Stimulated activated memory B cell treated with anti-CD40 and anti-IgM and Interleukin-4, amounts not matched to agents 10 μg/mL and 1 μg/mL and 100 μg/mL, for 72 hours (primary cell): Measurements from ENCODE around the gene SMARCA4.

Experiments
- ATAC-seq: fragments of 150-1000 bp; cut with Tn5 transposase; 2 replicates; pipeline ENCODE4 v1.10.0; 2021
- H3K27ac Mint-ChIP-seq: one replicate; pipeline ENCODE4 v1.8.0; 2022; ENCODE audit warnings: mild to moderate bottlenecking, mixed read lengths
- H3K27me3 Mint-ChIP-seq: one replicate; pipeline ENCODE4 v1.8.0; 2022; ENCODE audit warnings: mixed read lengths
- H3K36me3 Mint-ChIP-seq: one replicate; pipeline ENCODE4 v1.8.0; 2022; ENCODE audit warnings: mixed read lengths
- H3K4me1 Mint-ChIP-seq: one replicate; pipeline ENCODE4 v1.8.0; 2022; ENCODE audit warnings: mixed read lengths
- H3K4me3 Mint-ChIP-seq: one replicate; pipeline ENCODE4 v1.8.0; 2022; ENCODE audit warnings: mild to moderate bottlenecking, moderate library complexity, mixed read lengths
- H3K9me3 Mint-ChIP-seq: one replicate; pipeline ENCODE4 v1.8.0; 2022; ENCODE audit warnings: mixed read lengths

Gene SMARCA4

DNA sequence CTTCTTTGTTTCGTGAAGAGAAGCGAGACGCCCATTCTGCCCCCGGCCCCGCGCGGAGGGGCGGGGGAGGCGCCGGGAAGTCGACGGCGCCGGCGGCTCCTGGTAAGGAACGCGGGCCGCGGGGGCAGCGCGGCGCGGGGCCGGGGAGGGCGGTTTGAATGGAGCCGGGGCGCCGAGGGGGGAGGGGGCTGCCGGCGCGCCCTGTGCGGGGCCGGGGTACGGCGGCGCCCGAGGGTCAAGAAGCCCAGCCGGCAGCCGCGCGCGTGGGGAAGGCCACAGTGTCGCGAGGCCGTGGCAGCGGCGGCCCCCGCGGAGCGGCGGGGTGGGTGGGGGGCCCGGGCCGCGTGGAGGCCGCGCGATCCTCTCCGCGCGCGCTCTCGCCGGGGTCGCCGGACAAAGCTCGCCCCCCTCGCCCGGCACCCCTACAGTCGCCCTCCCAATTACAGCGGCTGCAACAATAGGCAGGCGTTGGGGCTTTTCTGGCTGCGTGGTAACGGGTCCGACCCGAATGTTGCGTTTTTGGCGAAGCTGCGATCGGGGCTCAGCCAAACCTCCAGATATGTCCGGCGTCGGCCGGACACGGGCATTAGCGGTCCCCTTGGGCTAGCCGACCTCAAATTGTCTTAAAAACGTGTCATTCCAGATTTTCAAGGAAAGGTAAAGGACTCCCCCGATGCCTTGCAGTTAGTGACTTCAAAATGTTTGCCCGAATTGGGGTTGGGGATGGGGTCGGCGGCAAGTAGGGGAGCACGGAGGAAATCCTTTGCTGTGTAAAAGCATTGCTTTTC lies 437 bp downstream of the SMARCA4 start:
- H3K9me3 Mint-ChIP-seq, result no peaks in the 10 kb centered on the region
- peaks cover 5% of the 10 kb centered on the region for H3K36me3 Mint-ChIP-seq
- H3K27me3 Mint-ChIP-seq, result no peaks in the 10 kb centered on the region
- peak overlapping the region; percentile 90 for H3K4me3 Mint-ChIP-seq
- H3K4me1 Mint-ChIP-seq, result peaks cover 49% of the 10 kb centered on the region
- peak; percentile 73 for ATAC-seq
- peak overlapping the region; percentile 95 for H3K27ac Mint-ChIP-seq

DNA sequence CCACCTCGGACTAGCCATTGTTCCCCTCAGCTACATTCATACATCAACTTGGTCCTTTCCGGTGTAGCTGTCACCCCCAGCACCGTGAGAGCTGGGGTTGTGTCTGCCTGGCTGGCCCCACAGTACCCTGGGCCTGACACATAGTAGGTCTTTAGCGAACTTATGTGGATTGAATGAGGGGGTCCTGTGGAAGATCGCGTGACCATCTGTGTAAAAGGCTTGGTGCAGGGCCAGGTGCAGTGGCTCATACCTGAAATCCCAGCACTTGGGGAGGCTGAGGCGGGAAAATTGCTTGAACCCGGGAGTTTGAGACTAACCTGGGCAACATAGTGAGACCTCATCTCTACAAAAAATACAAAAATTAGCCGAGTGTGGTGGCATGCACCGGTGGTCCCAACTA lies 2.0 kb downstream of the SMARCA4 start:
- H3K4me1 Mint-ChIP-seq, result peaks cover 58% of the 10 kb centered on the region
- peaks cover 5% of the 10 kb centered on the region for H3K36me3 Mint-ChIP-seq
- H3K9me3 Mint-ChIP-seq, result no peaks in the 10 kb centered on the region
- ATAC-seq, result no peak
- no peak overlapping the region for H3K27ac Mint-ChIP-seq
- no peaks in the 10 kb centered on the region for H3K27me3 Mint-ChIP-seq
- H3K4me3 Mint-ChIP-seq, result peak overlapping the region; percentile 90

DNA sequence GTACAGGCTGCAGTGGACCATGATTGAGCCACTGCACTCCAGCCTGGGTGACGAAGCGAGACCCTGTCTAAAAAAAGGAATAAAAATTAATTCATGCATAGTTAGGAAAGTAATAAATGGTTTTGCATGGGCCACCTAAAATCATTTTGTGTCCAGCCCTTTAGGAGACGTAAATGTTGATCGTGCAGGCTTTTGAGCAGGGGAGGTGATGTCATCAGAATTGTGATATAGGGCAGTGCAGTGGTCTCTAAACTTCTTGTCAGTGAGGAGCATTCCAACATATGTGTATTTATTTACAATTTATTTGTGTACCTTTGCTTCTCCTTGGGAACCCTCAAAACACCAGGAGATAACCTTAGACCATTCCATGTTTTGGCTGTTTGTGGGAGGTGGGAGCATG lies 3.0 kb downstream of the SMARCA4 start:
- ATAC-seq, result no peak
- Mint-ChIP-seq H3K9me3 (no peaks in the 10 kb centered on the region), H3K4me1 (peaks cover 68% of the 10 kb centered on the region), H3K27me3 (no peaks in the 10 kb centered on the region), H3K4me3 (no peak overlapping the region), H3K36me3 (peaks cover 5% of the 10 kb centered on the region), H3K27ac (peak overlapping the region; percentile 64)

DNA sequence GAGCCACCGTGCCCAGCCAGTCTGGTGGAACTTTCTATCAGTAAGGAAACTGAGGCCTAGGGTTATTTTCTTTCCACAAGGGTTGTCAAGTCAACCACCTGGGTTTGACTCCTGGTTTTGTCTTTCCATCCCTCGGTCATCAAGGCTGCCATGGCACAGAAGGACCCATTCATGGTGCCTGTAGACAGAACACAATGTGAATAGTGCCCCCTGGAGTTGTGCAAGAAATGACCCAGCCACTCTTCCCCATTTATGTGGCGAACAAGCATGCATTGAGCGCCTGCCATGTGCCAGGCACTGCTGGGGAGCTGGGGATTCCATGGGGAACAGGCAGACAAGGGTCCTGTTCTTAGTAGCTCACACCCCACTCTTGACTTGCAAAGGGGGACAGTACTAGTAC lies 4.1 kb downstream of the SMARCA4 start:
- peaks cover 5% of the 10 kb centered on the region for H3K36me3 Mint-ChIP-seq
- H3K27ac Mint-ChIP-seq, result no peak overlapping the region
- ATAC-seq, result no peak
- H3K27me3 Mint-ChIP-seq, result no peaks in the 10 kb centered on the region
- H3K9me3 Mint-ChIP-seq, result no peaks in the 10 kb centered on the region
- no peak overlapping the region for H3K4me3 Mint-ChIP-seq
- H3K4me1 Mint-ChIP-seq, result peaks cover 70% of the 10 kb centered on the region

DNA sequence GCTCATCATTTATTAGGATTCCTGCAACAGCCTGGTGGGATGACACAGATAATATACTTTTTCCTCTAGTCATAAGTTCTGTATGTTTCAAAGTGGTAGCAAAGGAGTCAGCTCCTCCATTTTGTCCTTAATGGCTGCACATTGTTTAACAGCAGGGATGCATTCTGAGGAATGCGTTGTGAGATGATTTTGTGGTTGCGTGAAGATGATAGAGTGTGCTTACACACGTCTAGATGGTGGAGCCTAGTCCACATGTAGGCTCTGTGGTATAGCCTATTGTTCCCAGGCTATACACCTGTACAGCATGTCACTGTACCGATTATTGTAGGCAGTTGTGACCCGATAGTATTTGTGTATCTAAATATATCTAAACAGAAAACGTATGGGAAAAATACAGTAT lies 4.6 kb downstream of the SMARCA4 start:
- ATAC-seq, result no peak
- H3K4me3 Mint-ChIP-seq, result no peak overlapping the region
- no peaks in the 10 kb centered on the region for H3K9me3 Mint-ChIP-seq
- H3K27me3 Mint-ChIP-seq, result no peaks in the 10 kb centered on the region
- peaks cover 5% of the 10 kb centered on the region for H3K36me3 Mint-ChIP-seq
- H3K27ac Mint-ChIP-seq, result no peak overlapping the region
- H3K4me1 Mint-ChIP-seq, result peaks cover 70% of the 10 kb centered on the region

DNA sequence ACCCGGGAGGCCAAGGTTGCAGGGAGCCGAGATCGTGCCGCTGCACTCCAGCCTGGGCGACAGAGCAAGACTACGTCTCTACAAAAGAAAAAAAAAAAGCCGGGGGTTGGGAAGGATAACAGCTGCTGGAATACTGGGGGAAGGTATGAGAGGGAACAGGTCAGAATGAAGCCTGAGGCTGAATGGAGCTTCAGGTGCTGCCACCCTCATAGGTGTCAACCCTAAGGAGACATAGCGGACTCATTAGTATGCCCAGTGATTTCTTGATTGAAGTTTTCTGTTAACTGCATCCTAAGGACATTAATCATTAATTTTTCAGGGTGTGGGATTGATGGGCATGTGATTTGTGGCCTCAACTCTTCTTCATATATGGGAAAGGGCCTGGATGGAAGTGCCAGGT lies 6.0 kb downstream of the SMARCA4 start:
- H3K9me3 Mint-ChIP-seq, result no peaks in the 10 kb centered on the region
- H3K27ac Mint-ChIP-seq, result no peak overlapping the region
- no peak overlapping the region for H3K4me3 Mint-ChIP-seq
- H3K27me3 Mint-ChIP-seq, result no peaks in the 10 kb centered on the region
- H3K4me1 Mint-ChIP-seq, result peaks cover 70% of the 10 kb centered on the region
- ATAC-seq, result no peak
- peaks cover 5% of the 10 kb centered on the region for H3K36me3 Mint-ChIP-seq

DNA sequence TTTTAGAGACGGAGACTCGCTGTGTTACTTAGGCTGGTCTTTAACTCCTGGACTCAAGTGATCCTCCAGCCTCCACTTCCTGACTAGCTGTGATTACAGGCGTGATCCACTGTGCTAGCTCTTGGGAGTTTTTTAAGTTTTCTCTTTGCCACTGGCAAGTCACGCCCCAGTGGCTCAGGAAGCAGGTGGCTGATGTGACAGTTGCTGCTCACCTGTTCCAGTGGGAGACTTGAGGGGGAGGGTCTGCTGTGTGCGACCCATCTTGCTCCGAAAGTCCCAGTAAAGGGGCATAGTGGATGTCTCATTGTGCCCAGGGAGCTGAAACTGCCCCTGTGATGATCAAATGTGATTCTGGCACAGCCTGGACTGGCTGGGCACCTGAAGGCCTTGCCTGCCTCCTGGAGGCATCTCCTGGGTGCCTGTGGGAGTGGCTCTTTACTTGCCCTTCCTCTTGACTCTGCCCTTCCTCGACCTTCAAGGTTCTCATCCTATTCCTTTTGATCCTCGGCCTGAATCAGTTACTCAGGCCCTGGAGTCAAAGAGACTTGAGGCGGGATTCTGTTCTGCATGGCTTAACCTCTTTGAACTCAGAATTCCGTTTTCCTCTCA lies 7.8 kb downstream of the SMARCA4 start:
- Mint-ChIP-seq H3K9me3 (no peaks in the 10 kb centered on the region), H3K27ac (peak overlapping the region; percentile 57), H3K4me3 (peak overlapping the region; percentile 52), H3K4me1 (peaks cover 61% of the 10 kb centered on the region), H3K27me3 (no peaks in the 10 kb centered on the region), H3K36me3 (peaks cover 5% of the 10 kb centered on the region)
- peak; percentile 45 for ATAC-seq

DNA sequence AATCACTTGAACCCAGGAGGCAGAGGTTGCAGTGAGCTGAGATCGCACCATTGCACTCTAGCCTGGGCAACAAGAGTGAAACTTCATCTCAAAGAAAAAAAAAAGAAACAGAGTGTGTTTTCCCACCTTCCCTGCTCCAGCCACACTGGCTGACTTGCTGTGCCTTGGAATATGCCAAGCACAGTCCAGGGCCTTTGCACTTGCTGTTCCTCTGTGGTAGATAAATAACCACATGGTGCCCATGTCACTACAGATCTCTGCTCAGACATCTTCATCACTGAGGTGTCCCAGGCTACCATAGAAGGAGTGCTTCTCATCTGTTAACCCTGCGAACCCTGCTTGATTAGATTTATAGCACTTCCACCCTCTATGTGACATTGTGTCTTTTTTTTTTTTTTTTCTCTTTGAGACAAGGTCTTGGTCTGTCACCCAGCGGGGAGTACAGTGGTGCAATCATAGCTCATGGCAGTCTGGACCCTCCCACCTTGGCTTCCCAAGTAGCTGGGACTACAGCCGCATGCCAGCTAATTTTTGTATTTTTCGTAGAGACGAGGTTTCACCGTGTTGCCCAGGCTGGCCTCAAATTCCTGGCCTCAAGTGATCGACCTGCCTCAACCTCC lies 10.4 kb downstream of the SMARCA4 start:
- H3K36me3 Mint-ChIP-seq, result peaks cover 7% of the 10 kb centered on the region
- no peak overlapping the region for H3K27ac Mint-ChIP-seq
- H3K4me1 Mint-ChIP-seq, result peaks cover 64% of the 10 kb centered on the region
- no peak overlapping the region for H3K4me3 Mint-ChIP-seq
- no peaks in the 10 kb centered on the region for H3K9me3 Mint-ChIP-seq
- no peaks in the 10 kb centered on the region for H3K27me3 Mint-ChIP-seq
- no peak for ATAC-seq

DNA sequence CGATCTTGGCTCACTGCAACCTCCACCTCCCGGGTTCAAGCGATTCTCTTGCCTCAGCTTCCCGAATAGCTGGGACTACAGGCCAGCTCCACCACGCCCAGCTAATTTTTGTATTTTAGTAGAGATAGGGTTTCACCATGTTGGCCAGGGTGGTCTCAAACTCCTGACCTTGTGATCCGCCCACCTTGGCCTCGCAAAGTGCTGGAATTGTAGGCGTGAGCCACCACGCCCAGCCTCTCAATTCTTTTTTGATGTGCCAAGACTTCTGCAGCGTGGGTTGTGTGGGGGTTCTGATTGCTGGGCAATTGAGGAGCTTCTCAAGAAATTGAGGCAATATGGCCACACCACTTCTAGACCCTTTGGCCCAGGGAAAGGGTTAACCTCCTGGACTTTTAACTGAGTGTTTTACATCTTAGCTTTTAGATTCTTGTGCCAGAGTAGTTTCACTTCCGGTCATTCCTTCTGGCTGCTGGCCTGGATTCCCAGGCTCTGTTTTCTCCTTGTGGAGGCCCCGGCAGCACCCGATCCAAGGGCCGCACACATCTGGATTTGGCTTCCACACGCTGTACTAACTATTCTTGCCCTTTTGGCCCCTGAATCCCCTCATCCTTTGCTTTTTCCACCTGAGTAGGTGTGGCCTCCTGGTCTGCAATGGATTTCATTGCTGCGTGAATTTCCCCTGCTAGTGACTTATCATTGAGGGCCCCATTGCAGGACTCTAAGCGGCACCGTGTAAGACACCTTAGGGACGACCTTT lies 14.7 kb downstream of the SMARCA4 start:
- H3K36me3 Mint-ChIP-seq, result peaks cover 8% of the 10 kb centered on the region
- peaks cover 52% of the 10 kb centered on the region for H3K4me1 Mint-ChIP-seq
- no peak for ATAC-seq
- no peaks in the 10 kb centered on the region for H3K9me3 Mint-ChIP-seq
- no peak overlapping the region for H3K4me3 Mint-ChIP-seq
- peak overlapping the region; percentile 14 for H3K27ac Mint-ChIP-seq
- H3K27me3 Mint-ChIP-seq, result no peaks in the 10 kb centered on the region

DNA sequence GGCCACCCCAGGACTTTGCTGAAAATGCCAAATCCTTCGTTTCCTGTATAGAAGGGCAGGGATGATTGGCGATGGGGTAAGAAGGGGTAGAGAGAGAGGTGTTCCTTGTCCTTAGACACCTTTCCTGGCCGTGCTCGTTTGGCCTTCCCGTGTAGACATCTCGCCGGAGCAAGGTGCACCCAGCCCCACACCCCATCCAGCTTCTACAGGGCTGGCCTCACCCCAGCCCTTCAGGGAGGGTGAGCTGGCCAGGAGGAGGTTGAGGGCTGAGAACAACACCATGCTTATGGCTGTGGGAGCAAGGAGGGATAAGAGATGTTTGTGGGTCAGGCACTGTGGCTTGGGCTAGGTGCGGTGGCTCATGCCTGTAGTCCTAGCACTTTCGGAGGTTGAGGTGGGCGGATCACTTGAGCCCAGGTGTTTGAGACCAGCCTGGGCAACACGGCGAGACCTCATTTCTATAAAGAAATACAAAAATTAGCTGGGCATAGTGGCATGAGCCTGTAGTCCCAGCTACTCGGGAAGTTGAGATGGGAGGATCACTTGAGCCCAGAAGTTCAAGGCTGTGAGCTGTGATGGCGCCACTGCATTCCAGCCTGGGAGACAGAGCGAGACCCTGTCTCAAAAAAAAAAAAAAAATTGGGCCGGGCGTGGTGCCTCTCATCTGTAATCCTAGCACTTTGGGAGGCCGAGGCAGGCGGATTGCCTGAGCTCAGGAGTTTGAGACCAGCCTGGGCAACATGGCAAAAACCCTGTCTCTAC lies 15.5 kb downstream of the SMARCA4 start:
- Mint-ChIP-seq H3K27ac (peak overlapping the region; percentile 14), H3K36me3 (peaks cover 8% of the 10 kb centered on the region), H3K4me1 (peaks cover 52% of the 10 kb centered on the region), H3K9me3 (no peaks in the 10 kb centered on the region), H3K4me3 (no peak overlapping the region), H3K27me3 (no peaks in the 10 kb centered on the region)
- no peak for ATAC-seq

DNA sequence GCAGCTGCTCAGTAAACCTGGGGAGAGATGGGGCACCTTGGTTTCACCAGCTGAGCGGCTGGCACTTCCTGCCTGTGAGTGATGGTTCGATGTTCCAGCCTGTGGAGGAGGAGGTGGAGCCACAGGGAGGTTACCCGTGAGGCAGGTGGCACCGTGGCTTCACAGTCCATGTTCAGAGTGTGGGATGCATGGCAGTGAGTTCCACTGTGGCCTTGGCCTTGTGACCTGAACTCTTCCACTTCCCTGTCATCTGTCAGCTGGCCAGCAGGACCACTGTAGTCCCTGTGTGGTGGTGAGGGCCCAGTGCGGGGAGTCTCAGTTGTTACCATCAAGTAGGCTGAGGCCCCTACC lies 16.9 kb downstream of the SMARCA4 start:
- no peaks in the 10 kb centered on the region for H3K9me3 Mint-ChIP-seq
- no peak overlapping the region for H3K4me3 Mint-ChIP-seq
- no peak for ATAC-seq
- no peaks in the 10 kb centered on the region for H3K27me3 Mint-ChIP-seq
- peaks cover 48% of the 10 kb centered on the region for H3K4me1 Mint-ChIP-seq
- no peak overlapping the region for H3K27ac Mint-ChIP-seq
- peaks cover 8% of the 10 kb centered on the region for H3K36me3 Mint-ChIP-seq

DNA sequence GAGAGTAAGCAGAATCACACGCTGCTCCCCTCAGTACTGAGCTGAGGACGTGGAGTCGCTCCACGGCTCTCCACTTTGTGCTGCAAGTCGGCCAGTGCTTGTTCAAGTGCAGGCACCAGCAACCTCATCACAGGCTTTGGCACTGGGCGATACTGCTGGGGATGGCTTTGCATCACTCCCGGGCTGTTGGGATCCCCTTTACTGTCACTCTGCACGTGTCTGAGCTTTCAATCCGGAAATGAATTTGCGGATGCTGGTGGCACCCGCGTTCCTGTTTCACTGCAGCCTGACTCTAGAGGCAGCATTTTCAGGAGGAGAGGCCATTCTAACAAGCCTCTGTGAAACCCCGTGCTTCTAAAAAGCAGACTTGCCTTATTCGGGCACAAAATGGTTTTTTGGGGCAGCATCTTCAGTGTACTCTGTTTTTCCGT lies 19.1 kb downstream of the SMARCA4 start:
- Mint-ChIP-seq H3K4me3 (no peak overlapping the region), H3K27ac (no peak overlapping the region), H3K36me3 (peaks cover 14% of the 10 kb centered on the region), H3K9me3 (no peaks in the 10 kb centered on the region), H3K27me3 (no peaks in the 10 kb centered on the region), H3K4me1 (peaks cover 35% of the 10 kb centered on the region)
- ATAC-seq, result peak; percentile 79

DNA sequence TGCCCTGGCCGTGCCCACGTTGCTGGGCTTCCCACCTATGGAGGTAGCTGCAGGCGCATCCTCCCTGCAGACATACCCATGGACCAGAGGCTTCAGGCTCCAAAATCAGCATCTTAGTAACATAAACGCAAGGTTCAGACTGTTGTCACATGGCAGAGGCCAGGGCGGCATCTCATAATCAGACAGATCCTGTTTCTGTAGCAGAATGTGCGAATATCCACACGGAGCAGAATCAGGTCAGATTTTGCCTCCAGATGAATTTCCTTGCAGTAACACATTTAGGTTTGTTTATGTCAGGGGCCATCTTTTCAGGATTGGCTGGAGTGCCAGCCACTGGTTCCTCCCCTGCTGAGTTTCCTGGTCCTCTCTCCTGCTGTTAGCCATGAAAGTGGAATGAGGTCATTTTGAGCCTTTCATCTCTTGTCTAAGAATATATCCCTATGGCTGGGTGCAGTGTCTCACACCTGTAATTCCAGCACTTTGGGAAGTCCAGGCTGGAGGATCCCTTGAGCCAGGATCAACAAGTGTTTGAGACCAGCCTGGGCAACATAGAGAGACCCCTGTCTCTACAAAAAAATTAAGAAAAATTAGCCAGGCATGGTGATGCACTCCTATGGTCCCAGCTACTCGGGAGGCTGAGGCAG lies 20.5 kb downstream of the SMARCA4 start:
- no peaks in the 10 kb centered on the region for H3K9me3 Mint-ChIP-seq
- H3K4me1 Mint-ChIP-seq, result peaks cover 23% of the 10 kb centered on the region
- ATAC-seq, result no peak
- peaks cover 15% of the 10 kb centered on the region for H3K36me3 Mint-ChIP-seq
- H3K4me3 Mint-ChIP-seq, result no peak overlapping the region
- H3K27me3 Mint-ChIP-seq, result no peaks in the 10 kb centered on the region
- H3K27ac Mint-ChIP-seq, result no peak overlapping the region

DNA sequence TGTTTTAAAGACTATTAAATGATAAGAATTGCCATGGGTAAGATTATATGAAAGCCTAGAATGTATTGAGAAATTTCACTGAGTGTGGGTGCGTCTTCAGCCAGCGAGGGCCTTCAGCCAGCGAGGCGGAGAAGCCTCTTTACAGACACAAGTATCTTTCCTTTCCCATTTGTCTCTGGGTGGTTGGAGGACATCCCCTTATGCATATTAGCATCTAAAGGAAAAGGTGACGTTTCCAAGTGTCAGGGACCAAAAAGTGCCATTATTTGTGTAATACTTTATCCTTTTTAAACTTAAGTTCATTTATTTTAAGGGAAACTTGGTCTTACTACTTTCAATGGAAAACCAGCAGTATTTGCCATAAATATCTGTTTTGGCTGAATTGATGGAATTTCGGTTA lies 22.2 kb downstream of the SMARCA4 start:
- no peak overlapping the region for H3K27ac Mint-ChIP-seq
- no peak overlapping the region for H3K4me3 Mint-ChIP-seq
- no peaks in the 10 kb centered on the region for H3K27me3 Mint-ChIP-seq
- no peaks in the 10 kb centered on the region for H3K9me3 Mint-ChIP-seq
- H3K4me1 Mint-ChIP-seq, result peaks cover 15% of the 10 kb centered on the region
- peaks cover 27% of the 10 kb centered on the region for H3K36me3 Mint-ChIP-seq
- no peak for ATAC-seq
